ENCODE measurements around the gene NRXN3.

GRCh38 chr14:78469947-78470346, 299.8 kb downstream of the NRXN3 start:
- TF ChIP-seq EZH2phosphoT487 (IDR thresholded peaks at IDR 0.05; ENCODE audit: borderline replicate concordance, low read depth) (no peak), CTCF (IDR thresholded peaks at IDR 0.05) (no peak), JUND (IDR thresholded peaks at IDR 0.05) (no peak), YY1 (IDR thresholded peaks at IDR 0.05; ENCODE audit: low read depth) (no peak), CHD2 (IDR thresholded peaks at IDR 0.05; ENCODE audit: low read length, partially characterized antibody) (no peak), SMC3 (IDR thresholded peaks at IDR 0.05; ENCODE audit: low read depth, low read length) (no peak), FOXM1 (IDR thresholded peaks at IDR 0.05; ENCODE audit: low read depth) (no peak), POLR2AphosphoS5 (IDR thresholded peaks at IDR 0.05; ENCODE audit: low read depth, low read length) (no peak), GATA2 (CRISPR knock-in tag; IDR thresholded peaks at IDR 0.05) (no peak)

Data from SK-N-SH (cell line).